ENCODE measurements around the gene PNPLA1. TPM values are rescaled to one million over a fixed set of nuclear protein-coding genes. Genes with fewer than 3 reads are reported as not detected.
A peak's percentile ranks its signal among the peaks of the same experiment; 100 is the strongest.

The PNPLA1 gene
- total and polyA plus RNA-seq, 2 donors (not counting 1 experiment from before 2014, with no cell fraction given), result 0.02 TPM; not detected in 1

- no peaks in the 10 kb centered on the region for H3K4me1 ChIP-seq (ENCODE audit: control insufficient read depth, extremely low read depth, insufficient read depth, low read length)
- H3K4me2 ChIP-seq (ENCODE audit: extremely low read depth, insufficient read depth, low read length), result no peak overlapping the region
- DNase-seq (ENCODE audit: low read depth in 2 of 2), result no peak
- no peak overlapping the region for H3K4me3 ChIP-seq (replicated peaks in 1 of 4; ENCODE audit: control extremely low read depth in 1 of 4, insufficient read depth in 1 of 4, low read depth in 3 of 4, low read length in 4 of 4)
- H3K9me3 ChIP-seq (ENCODE audit: control insufficient read depth, insufficient read depth, low read depth, low read length), result no peaks in the 10 kb centered on the region
- no peak overlapping the region for H3K27ac ChIP-seq (ENCODE audit: insufficient read depth, low read length)
- no peaks in the 10 kb centered on the region for H4K20me1 ChIP-seq (ENCODE audit: control insufficient read depth, extremely low read depth, insufficient read depth, low read length)
- no peaks in the 10 kb centered on the region for H3K79me2 ChIP-seq (ENCODE audit: control insufficient read depth, insufficient read depth, low read length)
- no peak for TF ChIP-seq CTCF (conservative IDR thresholded peaks at IDR 0.05 in 1 of 2, IDR thresholded peaks at IDR 0.05 in 1 of 2; ENCODE audit: low read depth in 1 of 2, low read length in 2 of 2)
- TF ChIP-seq EZH2 (IDR thresholded peaks at IDR 0.05; ENCODE audit: low read length, missing control alignments), result no peak
- no peaks in the 10 kb centered on the region for H3K36me3 ChIP-seq (ENCODE audit: control insufficient read depth, insufficient read depth, low read length)
- no peak overlapping the region for H3K9ac ChIP-seq (ENCODE audit: insufficient read depth, low read length)
- no peak overlapping the region for H2AFZ ChIP-seq (ENCODE audit: low read length)
- peaks cover 24% of the 10 kb centered on the region for H3K27me3 ChIP-seq (ENCODE audit: control insufficient read depth, insufficient read depth, low read length)
Measured at GRCh38 chr6:36312854-36313648, 43.2 kb downstream of the PNPLA1 start.

- peaks cover 24% of the 10 kb centered on the region for H3K27me3 ChIP-seq (ENCODE audit: control insufficient read depth, insufficient read depth, low read length)
- H3K9me3 ChIP-seq (ENCODE audit: control insufficient read depth, insufficient read depth, low read depth, low read length), result no peaks in the 10 kb centered on the region
- no peak overlapping the region for H3K4me2 ChIP-seq (ENCODE audit: extremely low read depth, insufficient read depth, low read length)
- H3K36me3 ChIP-seq (ENCODE audit: control insufficient read depth, insufficient read depth, low read length), result no peaks in the 10 kb centered on the region
- H3K79me2 ChIP-seq (ENCODE audit: control insufficient read depth, insufficient read depth, low read length), result no peaks in the 10 kb centered on the region
- H3K27ac ChIP-seq (ENCODE audit: insufficient read depth, low read length), result no peak overlapping the region
- DNase-seq (ENCODE audit: low read depth in 2 of 2), result no peak
- no peaks in the 10 kb centered on the region for H4K20me1 ChIP-seq (ENCODE audit: control insufficient read depth, extremely low read depth, insufficient read depth, low read length)
- no peak overlapping the region for H2AFZ ChIP-seq (ENCODE audit: low read length)
- no peak overlapping the region for H3K4me3 ChIP-seq (replicated peaks in 1 of 4; ENCODE audit: control extremely low read depth in 1 of 4, insufficient read depth in 1 of 4, low read depth in 3 of 4, low read length in 4 of 4)
- H3K4me1 ChIP-seq (ENCODE audit: control insufficient read depth, extremely low read depth, insufficient read depth, low read length), result no peaks in the 10 kb centered on the region
- no peak for TF ChIP-seq EZH2 (IDR thresholded peaks at IDR 0.05; ENCODE audit: low read length, missing control alignments)
- no peak for TF ChIP-seq CTCF (conservative IDR thresholded peaks at IDR 0.05 in 1 of 2, IDR thresholded peaks at IDR 0.05 in 1 of 2; ENCODE audit: low read depth in 1 of 2, low read length in 2 of 2)
- no peak overlapping the region for H3K9ac ChIP-seq (ENCODE audit: insufficient read depth, low read length)
Measured at GRCh38 chr6:36313649-36313936, 43.7 kb downstream of the PNPLA1 start.

GRCh38 chr6:36314221-36315014 is 44.6 kb downstream of the PNPLA1 start:
- Histone ChIP-seq H2AFZ (ENCODE audit: low read length) (no peak overlapping the region), H3K79me2 (ENCODE audit: control insufficient read depth, insufficient read depth, low read length) (no peaks in the 10 kb centered on the region), H3K4me3 (replicated peaks in 1 of 4; ENCODE audit: control extremely low read depth in 1 of 4, insufficient read depth in 1 of 4, low read depth in 3 of 4, low read length in 4 of 4) (no peak overlapping the region), H4K20me1 (ENCODE audit: control insufficient read depth, extremely low read depth, insufficient read depth, low read length) (no peaks in the 10 kb centered on the region), H3K27me3 (ENCODE audit: control insufficient read depth, insufficient read depth, low read length) (peaks cover 24% of the 10 kb centered on the region), H3K36me3 (ENCODE audit: control insufficient read depth, insufficient read depth, low read length) (no peaks in the 10 kb centered on the region), H3K4me1 (ENCODE audit: control insufficient read depth, extremely low read depth, insufficient read depth, low read length) (no peaks in the 10 kb centered on the region), H3K9me3 (ENCODE audit: control insufficient read depth, insufficient read depth, low read depth, low read length) (no peaks in the 10 kb centered on the region), H3K27ac (ENCODE audit: insufficient read depth, low read length) (no peak overlapping the region), H3K9ac (ENCODE audit: insufficient read depth, low read length) (no peak overlapping the region), H3K4me2 (ENCODE audit: extremely low read depth, insufficient read depth, low read length) (no peak overlapping the region)
- no peak for TF ChIP-seq EZH2 (IDR thresholded peaks at IDR 0.05; ENCODE audit: low read length, missing control alignments)
- TF ChIP-seq CTCF (conservative IDR thresholded peaks at IDR 0.05 in 1 of 2, IDR thresholded peaks at IDR 0.05 in 1 of 2; ENCODE audit: low read depth in 1 of 2, low read length in 2 of 2), result no peak
- peak in 1 of 2 donors; percentile 55 for DNase-seq (ENCODE audit: low read depth in 2 of 2)

All from fibroblast of lung (primary cell).